ENCODE results near the gene STOX1. TPM values are rescaled to one million over a fixed set of nuclear protein-coding genes. Genes with fewer than 3 reads are reported as not detected.

Gene STOX1
- polyA plus RNA-seq, 3 donors: 0.03 TPM; not detected in 2

- DNase-seq: no peak
- no peak overlapping the region for H3K9ac ChIP-seq (ENCODE audit: insufficient read depth, low read length, poor library complexity, severe bottlenecking)
- no peak overlapping the region for H3K4me2 ChIP-seq (replicated peaks; ENCODE audit: extremely low read depth, low read length, poor library complexity, severe bottlenecking)
- WGBS (ENCODE audit: insufficient coverage): no CpG with 5 or more reads among the region's 1 CpG
- no peak for TF ChIP-seq CTCF (IDR thresholded peaks at IDR 0.05)
- H3K9me3 ChIP-seq (replicated peaks in 1 of 2; ENCODE audit: control insufficient read depth in 1 of 2, insufficient read depth in 1 of 2, low read length in 2 of 2): no peaks in the 10 kb centered on the region
- intact Hi-C loops (cut with micrococcal nuclease): no loop called here
- H3K4me1 ChIP-seq (ENCODE audit: control insufficient read depth in 1 of 2, insufficient read depth in 2 of 2, low read length in 2 of 2): no peaks in the 10 kb centered on the region
- Mint-ChIP-seq H3K27me3 (ENCODE audit: low read depth in 3 of 3) (peaks cover 0 to 6% (median 0%) of the 10 kb centered on the region in 3 donors), H3K27ac (no peak overlapping the region), H3K4me3 (no peak overlapping the region), H3K36me3 (no peaks in the 10 kb centered on the region), H3K4me1 (no peaks in the 10 kb centered on the region), H3K9me3 (peaks cover 0 to 2% (median 0%) of the 10 kb centered on the region in 7 donors)
- no peaks in the 10 kb centered on the region for H3K36me3 ChIP-seq (replicated peaks in 1 of 2; ENCODE audit: control insufficient read depth in 1 of 2, insufficient read depth in 2 of 2, low read length in 2 of 2)
- H3K79me2 ChIP-seq (ENCODE audit: insufficient read depth, low read length): no peaks in the 10 kb centered on the region
- H3K27me3 ChIP-seq (ENCODE audit: control insufficient read depth in 2 of 2, insufficient read depth in 2 of 2, low read length in 2 of 2): no peaks in the 10 kb centered on the region
- no peak overlapping the region for H2AFZ ChIP-seq (ENCODE audit: insufficient read depth, low read depth, low read length, poor library complexity, severe bottlenecking)
- H3K27ac ChIP-seq (ENCODE audit: low read depth in 1 of 2, low read length in 2 of 2): no peak overlapping the region
- H4K20me1 ChIP-seq (ENCODE audit: insufficient read depth, low read length): no peaks in the 10 kb centered on the region
- H3K4me3 ChIP-seq (replicated peaks in 1 of 3; ENCODE audit: low read depth in 2 of 3, low read length in 3 of 3): no peak overlapping the region
Measured at GRCh38 chr10:68877482-68878110, 50.3 kb downstream of the STOX1 start.

DNA sequence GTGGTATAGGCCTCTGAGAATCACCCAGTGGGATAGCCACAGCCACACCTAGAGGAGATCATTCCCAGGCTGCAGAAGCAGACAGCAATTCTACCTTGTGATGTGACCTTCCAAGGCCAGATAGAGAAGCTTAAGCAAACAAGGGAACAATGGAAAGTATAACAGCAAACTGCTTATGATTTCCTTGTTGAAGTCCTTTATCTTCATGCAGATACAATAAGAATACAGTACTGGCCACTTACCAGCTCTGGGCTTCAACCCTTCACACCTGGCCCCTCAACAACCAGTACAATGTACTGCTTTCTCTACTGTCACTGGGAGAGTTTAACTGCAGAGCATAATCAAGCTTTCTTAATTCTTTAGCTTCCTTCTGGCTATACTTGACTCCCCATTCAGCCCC is 51.2 kb downstream of the STOX1 start:
- no peak overlapping the region for H3K4me3 Mint-ChIP-seq
- H3K4me2 ChIP-seq (replicated peaks; ENCODE audit: extremely low read depth, low read length, poor library complexity, severe bottlenecking): no peak overlapping the region
- intact Hi-C loops (cut with micrococcal nuclease): no loop called here
- H3K36me3 Mint-ChIP-seq: no peaks in the 10 kb centered on the region
- DNase-seq: no peak
- no peak overlapping the region for H3K9ac ChIP-seq (ENCODE audit: insufficient read depth, low read length, poor library complexity, severe bottlenecking)
- no peak overlapping the region for H3K27ac Mint-ChIP-seq
- H3K79me2 ChIP-seq (ENCODE audit: insufficient read depth, low read length): no peaks in the 10 kb centered on the region
- no peaks in the 10 kb centered on the region for H4K20me1 ChIP-seq (ENCODE audit: insufficient read depth, low read length)
- H3K9me3 Mint-ChIP-seq: peaks cover 0 to 2% (median 0%) of the 10 kb centered on the region in 7 donors
- no peak overlapping the region for H3K4me3 ChIP-seq (replicated peaks in 1 of 3; ENCODE audit: low read depth in 2 of 3, low read length in 3 of 3)
- H3K36me3 ChIP-seq (replicated peaks in 1 of 2; ENCODE audit: control insufficient read depth in 1 of 2, insufficient read depth in 2 of 2, low read length in 2 of 2): no peaks in the 10 kb centered on the region
- no peaks in the 10 kb centered on the region for H3K4me1 ChIP-seq (ENCODE audit: control insufficient read depth in 1 of 2, insufficient read depth in 2 of 2, low read length in 2 of 2)
- no peaks in the 10 kb centered on the region for H3K27me3 ChIP-seq (ENCODE audit: control insufficient read depth in 2 of 2, insufficient read depth in 2 of 2, low read length in 2 of 2)
- no peak overlapping the region for H2AFZ ChIP-seq (ENCODE audit: insufficient read depth, low read depth, low read length, poor library complexity, severe bottlenecking)
- H3K9me3 ChIP-seq (replicated peaks in 1 of 2; ENCODE audit: control insufficient read depth in 1 of 2, insufficient read depth in 1 of 2, low read length in 2 of 2): no peaks in the 10 kb centered on the region
- H3K27ac ChIP-seq (ENCODE audit: low read depth in 1 of 2, low read length in 2 of 2): no peak overlapping the region
- no peak for TF ChIP-seq CTCF (IDR thresholded peaks at IDR 0.05)
- peaks cover 0 to 6% (median 0%) of the 10 kb centered on the region in 3 donors for H3K27me3 Mint-ChIP-seq (ENCODE audit: low read depth in 3 of 3)
- H3K4me1 Mint-ChIP-seq: no peaks in the 10 kb centered on the region
